B cell (primary cell): ENCODE data around the gene DYRK4.

Source experiments
- EZH2 ChIP-seq: IDR thresholded peaks from 2 replicates; pipeline ENCODE4 v1.6.1; 2012; ENCODE audit warnings: borderline replicate concordance, low read depth, mild to moderate bottlenecking, moderate library complexity, low read length; ENCODE audit not compliant: insufficient read depth, poor library complexity, severe bottlenecking
- TF ChIP-seq, protein P1 (sequence below): fragments of 200-600 bp; IDR thresholded peaks from one replicate; pipeline ENCODE4 v1.8.0; 2022; ENCODE audit warnings: antibody characterized with exemption, mild to moderate bottlenecking

DNA sequence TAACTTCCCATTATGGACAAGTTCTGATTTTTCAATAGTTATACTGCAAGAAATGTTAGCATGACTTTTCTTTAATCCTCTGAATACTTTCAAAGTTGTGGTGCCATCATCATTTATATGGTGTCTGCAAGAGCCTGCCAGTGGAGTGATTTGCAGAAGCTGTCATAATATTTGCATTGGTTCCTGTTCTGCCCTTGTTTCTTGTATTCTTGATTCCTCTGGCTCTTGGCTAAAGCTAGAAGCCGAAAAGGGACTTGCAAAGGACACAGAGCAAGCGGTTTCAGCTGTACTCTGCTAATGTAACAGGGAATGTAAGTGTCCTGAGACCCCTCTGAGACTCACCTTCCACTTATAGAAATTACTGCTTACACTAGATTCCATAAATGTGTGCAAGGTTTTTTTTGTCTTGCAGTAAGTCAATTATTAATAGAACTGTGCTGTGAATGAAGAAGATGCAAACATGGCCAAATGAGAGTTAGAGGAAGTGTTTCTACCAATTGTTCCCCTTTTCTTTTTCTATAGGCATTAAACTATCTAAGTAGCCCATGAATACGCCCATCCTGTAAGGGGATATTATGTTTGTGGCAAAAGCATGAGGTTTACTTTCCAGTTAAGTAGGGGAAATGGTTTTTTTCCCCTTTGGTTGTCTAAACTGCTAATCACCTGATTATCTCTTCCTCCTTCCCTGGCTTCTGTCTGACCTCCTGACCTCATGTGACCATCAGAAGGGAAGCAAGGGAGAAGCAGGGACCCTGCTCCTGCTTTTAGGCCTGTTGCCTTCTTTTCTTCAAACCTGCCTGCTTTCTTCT is 5.3 kb downstream of the DYRK4 start:
- TF ChIP-seq, protein P1, sequence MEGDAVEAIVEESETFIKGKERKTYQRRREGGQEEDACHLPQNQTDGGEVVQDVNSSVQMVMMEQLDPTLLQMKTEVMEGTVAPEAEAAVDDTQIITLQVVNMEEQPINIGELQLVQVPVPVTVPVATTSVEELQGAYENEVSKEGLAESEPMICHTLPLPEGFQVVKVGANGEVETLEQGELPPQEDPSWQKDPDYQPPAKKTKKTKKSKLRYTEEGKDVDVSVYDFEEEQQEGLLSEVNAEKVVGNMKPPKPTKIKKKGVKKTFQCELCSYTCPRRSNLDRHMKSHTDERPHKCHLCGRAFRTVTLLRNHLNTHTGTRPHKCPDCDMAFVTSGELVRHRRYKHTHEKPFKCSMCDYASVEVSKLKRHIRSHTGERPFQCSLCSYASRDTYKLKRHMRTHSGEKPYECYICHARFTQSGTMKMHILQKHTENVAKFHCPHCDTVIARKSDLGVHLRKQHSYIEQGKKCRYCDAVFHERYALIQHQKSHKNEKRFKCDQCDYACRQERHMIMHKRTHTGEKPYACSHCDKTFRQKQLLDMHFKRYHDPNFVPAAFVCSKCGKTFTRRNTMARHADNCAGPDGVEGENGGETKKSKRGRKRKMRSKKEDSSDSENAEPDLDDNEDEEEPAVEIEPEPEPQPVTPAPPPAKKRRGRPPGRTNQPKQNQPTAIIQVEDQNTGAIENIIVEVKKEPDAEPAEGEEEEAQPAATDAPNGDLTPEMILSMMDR, result no peak
- TF ChIP-seq EZH2, result no peak
